Loucy (cell line): ENCODE data around the gene DONSON.

Experiments
- CTCF ChIP-seq: fragments of 200-600 bp; sonication (generic); conservative IDR thresholded peaks from 2 replicates; pipeline ENCODE4 v1.5.1; 2014; ENCODE audit warnings: mild to moderate bottlenecking, antibody characterized with exemption, low read length
- EZH2phosphoT487 ChIP-seq: fragments of 200-600 bp; IDR thresholded peaks from 2 replicates; pipeline ENCODE4 v1.6.1; 2018; ENCODE audit warnings: antibody characterized with exemption, mild to moderate bottlenecking, moderate library complexity, borderline replicate concordance

GRCh38 chr21:33552093-33552998, 36.1 kb downstream of the DONSON start:
- no peak for TF ChIP-seq CTCF
- TF ChIP-seq EZH2phosphoT487 = no peak
